ENCODE data around the gene KCNAB2. TPM values are rescaled to one million over a fixed set of nuclear protein-coding genes. Genes with fewer than 3 reads are reported as not detected.

The KCNAB2 gene
- total RNA-seq, 2 donors from 2014 or later, result 14.0 to 36.1 TPM

GRCh38 chr1:6070450-6070974, 24.8 kb downstream of the KCNAB2 start:
- H3K9me3 ChIP-seq, result no peaks in the 10 kb centered on the region
- no peak overlapping the region for H3K27ac ChIP-seq
- TF ChIP-seq CTCF (IDR thresholded peaks at IDR 0.05), result no peak
- DNase-seq (ENCODE audit: low spot score) (no peak), ATAC-seq (ENCODE audit: insufficient number of reproducible peaks, low FRiP score, low read depth) (no peak)
- H3K4me1 ChIP-seq (ENCODE audit: control insufficient read depth in 1 of 2, low read depth in 2 of 2), result no peaks in the 10 kb centered on the region
- H3K4me3 ChIP-seq, result no peak overlapping the region
- H3K36me3 ChIP-seq, result peaks cover 4% of the 10 kb centered on the region
- H3K27me3 ChIP-seq (replicated peaks; ENCODE audit: insufficient read depth), result no peaks in the 10 kb centered on the region

GRCh38 chr1:6071219-6071618, 25.5 kb downstream of the KCNAB2 start:
- H3K27ac ChIP-seq, result no peak overlapping the region
- no peaks in the 10 kb centered on the region for H3K27me3 ChIP-seq (replicated peaks; ENCODE audit: insufficient read depth)
- peaks cover 4% of the 10 kb centered on the region for H3K36me3 ChIP-seq
- no peak overlapping the region for H3K4me3 ChIP-seq
- H3K4me1 ChIP-seq (ENCODE audit: control insufficient read depth in 1 of 2, low read depth in 2 of 2), result no peaks in the 10 kb centered on the region
- no peaks in the 10 kb centered on the region for H3K9me3 ChIP-seq
- ATAC-seq (ENCODE audit: insufficient number of reproducible peaks, low FRiP score, low read depth) (no peak), DNase-seq (ENCODE audit: low spot score) (no peak)
- TF ChIP-seq CTCF (IDR thresholded peaks at IDR 0.05), result no peak

DNA sequence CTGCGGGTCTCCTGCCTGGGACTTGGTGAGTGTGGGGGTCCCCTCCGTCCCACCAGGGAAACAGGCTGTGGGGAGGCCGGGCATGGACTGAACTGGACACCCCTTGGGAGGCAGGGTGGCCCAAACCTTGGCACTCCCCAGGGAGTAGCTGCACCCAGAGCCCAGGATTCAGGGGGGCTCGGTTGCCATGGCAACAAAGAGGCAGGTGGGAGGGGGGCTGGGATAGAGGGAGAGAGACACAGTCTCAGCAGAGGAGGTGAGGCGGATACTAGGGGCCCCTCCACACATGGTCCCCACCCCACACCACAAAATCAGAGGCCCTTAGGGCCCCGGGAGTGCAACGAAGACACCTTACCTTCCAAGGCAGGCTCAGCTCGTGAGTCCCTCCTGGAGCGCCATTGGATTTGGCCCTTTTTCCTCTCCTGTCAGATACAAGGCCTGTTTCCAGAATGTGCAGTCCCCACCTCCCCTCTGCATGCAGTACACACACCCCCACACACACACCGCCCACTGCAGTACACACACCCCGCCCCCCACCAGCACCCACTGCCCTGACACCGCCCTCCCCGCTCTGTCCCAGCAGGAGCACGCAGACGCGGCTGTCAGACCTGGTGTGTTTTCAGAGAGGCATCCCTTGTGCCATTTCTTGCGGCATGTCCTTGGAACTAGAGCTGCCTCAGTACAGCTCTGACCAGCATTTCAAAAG, 27.2 kb downstream of the KCNAB2 start:
- no peak overlapping the region for H3K4me3 ChIP-seq
- peaks cover 4% of the 10 kb centered on the region for H3K36me3 ChIP-seq
- H3K27ac ChIP-seq, result no peak overlapping the region
- H3K9me3 ChIP-seq, result no peaks in the 10 kb centered on the region
- TF ChIP-seq CTCF (IDR thresholded peaks at IDR 0.05), result no peak
- H3K27me3 ChIP-seq (replicated peaks; ENCODE audit: insufficient read depth), result no peaks in the 10 kb centered on the region
- no peak for DNase-seq (ENCODE audit: low spot score)
- H3K4me1 ChIP-seq (ENCODE audit: control insufficient read depth in 1 of 2, low read depth in 2 of 2), result no peaks in the 10 kb centered on the region
- no peak for ATAC-seq (ENCODE audit: insufficient number of reproducible peaks, low FRiP score, low read depth)

GRCh38 chr1:6073480-6074053, 27.9 kb downstream of the KCNAB2 start:
- no peak for TF ChIP-seq CTCF (IDR thresholded peaks at IDR 0.05)
- no peaks in the 10 kb centered on the region for H3K4me1 ChIP-seq (ENCODE audit: control insufficient read depth in 1 of 2, low read depth in 2 of 2)
- H3K4me3 ChIP-seq, result no peak overlapping the region
- peaks cover 4% of the 10 kb centered on the region for H3K36me3 ChIP-seq
- DNase-seq (ENCODE audit: low spot score), result no peak
- no peaks in the 10 kb centered on the region for H3K9me3 ChIP-seq
- H3K27me3 ChIP-seq (replicated peaks; ENCODE audit: insufficient read depth), result no peaks in the 10 kb centered on the region
- no peak overlapping the region for H3K27ac ChIP-seq
- ATAC-seq (ENCODE audit: insufficient number of reproducible peaks, low FRiP score, low read depth), result no peak

DNA sequence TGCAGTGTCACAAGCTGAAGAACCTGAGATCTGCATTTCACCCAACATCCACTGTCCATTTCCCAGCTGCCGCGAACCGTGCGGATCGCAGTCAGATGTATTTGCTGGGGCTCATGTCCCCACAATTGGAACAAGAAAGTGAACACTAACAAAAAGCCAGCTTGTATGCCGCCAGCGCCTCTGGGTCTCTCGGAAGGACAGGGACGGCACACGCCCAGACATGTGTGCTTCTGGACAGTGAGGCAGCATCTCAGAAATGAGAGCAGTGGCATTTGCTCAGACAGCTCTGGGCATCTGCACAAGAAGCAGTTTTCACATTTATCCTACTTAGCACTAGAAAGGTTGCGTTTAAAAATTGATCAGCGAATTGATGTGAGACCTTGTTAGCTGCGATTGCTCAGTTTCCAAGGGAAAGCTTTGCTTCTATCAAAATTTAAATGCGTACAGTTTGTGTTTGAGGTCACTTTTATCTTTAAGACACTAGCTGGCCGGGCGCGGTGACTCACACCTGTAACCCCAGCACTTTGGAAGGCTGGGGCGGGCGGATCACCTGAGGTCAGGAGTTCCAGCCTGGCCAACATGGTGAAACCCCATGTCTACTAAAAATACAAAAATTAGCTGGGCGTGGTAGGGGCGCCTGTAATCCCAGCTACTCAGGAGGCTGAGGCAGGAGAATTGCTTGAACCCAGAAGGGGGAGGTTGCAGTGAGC, 28.7 kb downstream of the KCNAB2 start:
- no peak for TF ChIP-seq CTCF (IDR thresholded peaks at IDR 0.05)
- no peaks in the 10 kb centered on the region for H3K27me3 ChIP-seq (replicated peaks; ENCODE audit: insufficient read depth)
- H3K36me3 ChIP-seq, result peaks cover 4% of the 10 kb centered on the region
- no peak overlapping the region for H3K27ac ChIP-seq
- no peak overlapping the region for H3K4me3 ChIP-seq
- H3K9me3 ChIP-seq, result no peaks in the 10 kb centered on the region
- ATAC-seq (ENCODE audit: insufficient number of reproducible peaks, low FRiP score, low read depth), result no peak
- no peak for DNase-seq (ENCODE audit: low spot score)
- H3K4me1 ChIP-seq (ENCODE audit: control insufficient read depth in 1 of 2, low read depth in 2 of 2), result no peaks in the 10 kb centered on the region

All from thoracic aorta (tissue), 2 donors.